Activated CD4-positive, CD25-positive, alpha-beta regulatory T cell treated with anti-CD3 and anti-CD28 coated beads, Interleukin-2, amount 50 U/mL, for 24 hours (primary cell): ENCODE data around the gene ABHD2.
"Not testable (repeated sequence)": the region's sequence is repeated elsewhere in the genome, so short reads cannot be mapped to it uniquely, and the experiment has no call there.

Source experiments
- ATAC-seq, 2 donors: fragments of 150-1000 bp; cut with Tn5 transposase; one replicate each; pipeline ENCODE4 v1.10.0; 2021; ENCODE audit warnings: mild to moderate bottlenecking in 1 of 2, moderate library complexity in 1 of 2

The ABHD2 gene

DNA sequence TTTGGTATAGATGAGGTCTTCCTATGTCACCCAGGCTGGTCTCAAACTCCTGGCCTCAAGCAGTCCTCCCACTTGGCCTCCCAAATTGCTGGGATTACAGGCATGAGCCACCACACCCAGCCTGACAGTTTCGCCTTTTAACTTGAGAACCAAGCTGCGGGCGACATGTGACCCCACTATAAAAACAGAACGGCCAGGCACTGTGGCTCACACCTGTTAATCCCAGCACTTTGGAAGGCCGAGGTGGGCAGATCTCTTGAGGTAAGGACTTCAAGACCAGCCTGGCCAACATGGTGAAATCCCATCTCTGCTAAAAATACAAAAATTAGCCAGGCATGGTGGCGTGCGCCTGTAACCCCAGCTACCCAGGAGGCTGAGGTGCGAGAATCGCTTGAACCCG, 52.9 kb downstream of the ABHD2 start:
- ATAC-seq: not testable (repeated sequence)

DNA sequence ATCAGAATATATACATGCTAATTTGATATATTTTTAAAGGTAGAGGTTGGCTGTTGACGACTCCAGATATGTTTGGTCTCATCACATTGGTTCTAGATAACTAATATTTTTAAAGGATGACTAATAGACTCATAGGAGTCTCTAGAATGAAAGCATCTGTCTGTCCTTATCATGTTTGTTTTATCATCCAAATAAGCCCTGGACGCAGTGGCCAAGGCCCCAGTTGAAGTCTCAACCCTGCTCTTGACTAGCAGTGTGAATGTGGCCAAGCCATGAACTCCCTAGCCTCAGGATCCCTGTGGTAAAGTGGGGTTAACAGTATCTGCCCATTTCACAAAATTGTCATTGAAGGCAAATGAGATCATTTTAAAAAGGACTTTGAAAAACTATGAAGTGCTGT, 53.6 kb downstream of the ABHD2 start:
- no peak for ATAC-seq

DNA sequence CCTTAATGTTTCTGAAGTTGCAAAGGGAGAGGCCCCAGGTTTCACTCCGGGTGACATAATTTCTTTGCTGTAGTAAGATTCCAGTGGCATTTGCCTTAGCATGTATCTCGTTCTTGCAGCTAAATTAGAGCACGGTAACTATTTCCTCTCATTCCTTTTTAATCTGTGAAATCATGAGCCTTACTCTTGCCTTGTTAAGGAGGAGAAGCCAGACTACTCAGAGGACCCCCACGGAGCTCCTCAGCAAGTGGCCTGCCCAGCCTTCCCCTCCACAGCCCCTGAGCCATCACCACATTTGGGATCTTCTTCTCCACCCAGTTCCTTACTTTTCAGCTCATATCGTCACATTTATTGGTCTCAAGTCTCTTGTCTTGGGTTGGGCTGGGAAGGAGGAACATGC, 54.2 kb downstream of the ABHD2 start:
- no peak for ATAC-seq

DNA sequence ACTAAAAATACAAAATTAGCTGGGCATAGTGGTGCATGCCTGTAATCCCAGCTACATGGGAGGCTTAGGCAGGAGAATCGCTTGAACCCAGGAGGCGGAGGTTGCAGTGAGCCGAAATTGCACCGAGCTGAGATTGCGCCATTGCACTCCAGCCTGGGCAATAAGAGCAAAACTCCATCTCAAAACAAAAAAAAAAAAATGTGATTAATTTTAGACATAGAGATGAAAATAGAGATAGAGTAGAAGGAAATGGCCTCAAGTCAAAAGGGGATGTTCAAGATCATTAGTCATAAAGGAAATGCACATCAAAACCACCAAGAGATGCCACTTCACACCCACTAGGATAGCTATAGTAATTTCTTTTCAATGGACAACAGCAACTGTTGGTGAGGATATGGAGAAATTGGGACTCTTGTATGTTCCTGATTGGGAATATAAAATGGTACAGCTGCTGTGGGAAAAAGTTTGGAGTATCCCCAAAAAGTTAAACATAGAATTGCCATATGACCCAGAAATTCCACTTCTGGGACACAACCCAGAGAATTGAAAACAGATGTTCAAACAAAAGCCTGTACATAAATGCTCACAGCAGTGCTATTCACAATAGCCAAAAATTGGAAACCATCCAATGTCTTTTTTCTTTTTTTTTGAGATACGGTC, 55.4 kb downstream of the ABHD2 start:
- ATAC-seq: peak; percentile 48 to 66

DNA sequence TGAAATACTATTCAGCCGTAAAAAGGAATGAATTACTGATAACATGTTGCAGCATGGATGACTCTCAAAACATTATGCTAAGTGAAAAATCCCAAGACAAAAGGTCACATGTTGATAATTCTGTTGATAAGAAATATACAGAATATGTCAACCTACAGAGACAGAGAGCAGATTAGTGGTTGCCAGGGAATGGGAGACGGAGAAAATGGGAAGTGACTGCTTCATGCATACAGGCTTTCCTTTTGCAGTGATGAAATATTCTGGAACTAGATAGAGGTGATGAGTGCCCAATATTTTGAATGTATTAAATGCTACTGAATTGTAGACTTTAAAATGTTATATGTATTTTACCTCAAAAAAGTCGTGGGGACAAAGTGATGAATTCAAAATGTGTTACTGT, 56.2 kb downstream of the ABHD2 start:
- no peak for ATAC-seq

DNA sequence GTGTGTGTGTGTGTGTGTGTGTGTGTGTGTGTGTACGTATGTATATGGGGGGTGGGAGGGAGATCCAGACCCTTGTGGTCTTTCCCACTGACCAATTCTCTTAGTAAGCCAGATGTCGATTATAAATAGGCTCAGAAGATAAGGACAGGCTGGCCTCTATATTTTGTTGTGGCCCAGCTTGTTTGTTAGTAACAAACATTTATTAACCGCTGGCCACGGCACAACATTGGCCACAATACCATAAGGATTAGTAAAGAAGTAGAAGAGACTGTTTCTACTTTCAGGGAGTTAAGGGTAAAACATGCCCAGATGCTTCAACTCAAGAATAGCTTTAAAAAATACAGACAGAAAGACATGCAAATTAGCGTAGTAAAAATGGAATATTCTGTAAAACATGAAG, 58.1 kb downstream of the ABHD2 start:
- ATAC-seq: no peak

DNA sequence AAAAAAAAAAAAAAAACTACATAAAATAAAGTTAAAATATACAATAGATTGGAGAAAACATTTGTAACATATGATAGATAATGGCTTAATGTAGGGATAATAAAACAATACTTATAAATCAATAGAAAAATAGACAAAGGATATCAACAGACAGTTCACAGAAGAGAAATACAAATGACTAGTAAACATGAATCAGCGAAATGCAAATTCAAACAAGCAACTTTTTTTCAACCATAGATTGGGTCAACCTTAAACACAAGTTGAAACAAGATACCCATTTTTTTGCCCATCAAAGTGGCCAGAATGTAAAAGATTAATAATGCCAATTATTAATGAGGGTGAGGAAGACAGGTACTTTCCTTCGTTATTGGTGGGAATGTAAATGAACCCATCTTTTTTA, 59.9 kb downstream of the ABHD2 start:
- no peak for ATAC-seq

DNA sequence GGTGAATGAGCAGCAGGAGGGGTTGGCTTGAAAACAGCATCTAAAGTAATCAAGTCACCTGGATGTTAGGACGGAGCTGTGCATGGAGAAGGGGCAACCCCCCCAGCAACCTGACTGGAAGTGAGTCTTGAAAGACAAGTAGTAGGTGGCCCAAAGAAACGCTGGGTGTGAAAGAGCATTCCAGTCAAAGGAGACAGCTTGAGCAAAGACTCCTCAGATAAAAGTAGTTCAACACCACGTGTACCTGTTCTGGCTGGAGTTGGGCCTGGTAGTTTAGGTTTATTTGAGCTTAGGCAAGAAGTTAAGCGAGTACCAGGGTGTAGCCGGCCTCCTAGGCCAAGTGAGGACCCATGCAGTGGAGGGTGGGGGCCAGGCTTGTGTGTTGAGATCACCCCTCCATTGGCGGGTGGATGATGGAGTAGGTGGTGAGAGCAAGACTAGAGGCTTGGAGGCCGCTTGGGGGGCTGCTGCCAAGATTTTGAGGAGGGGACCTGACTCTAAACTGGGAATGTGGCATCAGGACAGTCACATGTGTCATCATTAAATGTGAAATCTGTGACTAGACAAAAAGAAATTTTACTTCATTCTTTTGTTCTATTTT, 61.3 kb downstream of the ABHD2 start:
- ATAC-seq: no peak

DNA sequence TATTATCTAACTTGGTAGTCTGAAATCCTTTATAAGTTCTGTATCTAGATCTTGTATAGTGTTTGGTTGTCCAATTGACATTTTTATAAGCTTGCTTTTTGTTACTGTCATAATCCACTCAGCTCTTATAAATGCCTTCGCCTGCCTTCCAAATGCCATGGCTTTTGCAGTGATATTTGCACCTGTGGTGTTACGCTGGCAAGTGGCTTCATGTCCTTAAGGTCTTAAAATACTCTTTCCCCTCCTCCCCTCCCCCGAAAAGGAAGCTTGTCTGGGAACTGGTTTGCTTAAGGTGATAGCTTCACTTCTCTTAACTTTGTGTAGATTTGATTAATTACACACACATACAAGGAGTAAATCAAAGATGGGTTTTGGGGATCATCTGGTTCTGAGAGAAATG, 62.0 kb downstream of the ABHD2 start:
- no peak for ATAC-seq

DNA sequence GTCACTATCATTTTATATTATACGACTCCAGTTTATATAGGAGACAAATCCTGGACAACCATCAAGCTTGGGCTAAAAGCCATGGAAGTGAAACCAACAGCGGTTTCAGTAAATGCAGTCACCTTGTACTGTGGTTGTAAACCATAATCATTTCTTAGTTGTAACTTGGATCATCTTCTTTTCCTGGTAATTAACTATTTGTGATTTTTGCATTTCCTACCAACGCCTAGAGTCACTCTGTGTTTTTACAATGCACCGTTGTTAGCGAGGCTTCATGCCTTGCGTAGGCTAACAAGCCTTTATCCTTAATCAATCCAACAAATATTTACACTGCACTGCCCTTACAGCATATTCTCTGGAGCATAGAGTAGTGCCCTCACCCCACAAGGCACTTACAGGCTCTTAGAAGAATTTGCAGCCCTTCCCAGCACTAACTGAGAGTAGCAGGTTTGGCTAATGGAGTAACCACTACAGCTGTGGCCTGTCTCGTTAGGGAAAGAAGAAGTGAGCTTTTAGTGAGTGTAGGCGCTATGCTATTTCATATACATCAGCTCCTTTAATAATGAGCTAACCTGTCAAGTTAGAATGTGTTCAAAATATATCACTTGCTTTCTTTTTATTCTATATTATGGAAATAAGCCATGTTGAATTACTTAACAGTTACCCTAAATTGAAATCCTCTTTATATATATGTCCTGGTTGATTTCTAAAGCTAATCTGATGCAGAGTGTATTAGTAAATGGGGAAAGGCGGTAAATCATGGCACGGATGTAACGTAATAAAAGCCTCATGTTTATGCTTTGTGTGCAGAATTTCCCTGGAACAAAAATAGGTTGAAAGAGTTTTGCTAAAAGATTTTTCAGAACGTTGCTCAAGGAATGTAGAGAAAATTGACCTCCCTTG, 62.8 kb downstream of the ABHD2 start:
- ATAC-seq: no peak

DNA sequence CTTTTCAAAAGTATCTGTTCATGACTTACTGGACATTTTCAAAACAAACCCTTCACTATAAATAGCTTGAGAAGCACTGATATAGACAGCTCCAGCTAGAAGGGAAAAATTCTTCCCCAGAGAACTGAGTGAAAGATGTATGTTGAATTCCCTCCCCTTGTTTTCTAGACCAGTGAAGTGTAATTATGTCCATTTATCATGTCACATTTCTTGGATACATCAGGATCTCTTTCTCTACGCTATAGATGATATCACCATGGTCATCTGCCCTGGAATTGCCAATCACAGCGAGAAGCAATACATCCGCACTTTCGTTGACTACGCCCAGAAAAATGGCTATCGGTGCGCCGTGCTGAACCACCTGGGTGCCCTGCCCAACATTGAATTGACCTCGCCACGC, 66.9 kb downstream of the ABHD2 start:
- ATAC-seq: no peak

DNA sequence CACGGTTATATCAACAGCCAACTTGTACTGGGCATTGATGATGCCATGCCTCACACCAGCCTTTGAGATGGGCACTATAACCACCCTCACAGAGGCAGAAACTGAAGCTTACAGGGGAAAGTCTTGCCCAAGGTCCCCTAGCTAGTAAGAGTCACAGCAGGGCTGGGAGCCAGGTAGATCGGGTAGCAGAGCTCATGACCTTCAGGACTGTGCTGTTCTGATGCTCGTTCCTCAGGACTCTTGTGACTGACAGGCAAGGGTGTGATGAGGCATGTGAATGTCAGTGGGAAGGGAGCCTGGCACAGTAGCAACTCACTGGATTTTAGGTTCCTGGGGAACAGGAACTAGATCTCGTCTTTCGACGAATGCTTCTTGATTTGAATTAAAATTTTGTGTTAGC, 67.4 kb downstream of the ABHD2 start:
- no peak for ATAC-seq

DNA sequence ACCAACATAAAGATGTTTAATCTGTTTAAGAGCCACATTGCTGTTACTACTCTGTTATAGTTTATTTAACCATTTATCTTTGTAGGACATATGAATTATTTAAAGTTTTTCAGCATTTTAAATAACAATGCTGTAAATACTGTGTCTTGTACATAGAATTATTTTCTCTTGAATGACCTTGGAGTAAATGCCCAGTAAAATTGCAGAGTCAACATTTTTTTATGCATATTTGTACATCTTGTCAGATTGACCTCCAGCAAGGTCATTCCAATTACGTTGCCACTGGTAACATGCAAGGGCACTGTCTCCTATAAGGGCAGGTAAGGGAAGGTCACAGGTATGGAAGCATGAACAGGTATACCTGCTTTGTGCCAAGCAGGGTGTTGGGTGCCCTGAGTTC, 68.8 kb downstream of the ABHD2 start:
- ATAC-seq: no peak

DNA sequence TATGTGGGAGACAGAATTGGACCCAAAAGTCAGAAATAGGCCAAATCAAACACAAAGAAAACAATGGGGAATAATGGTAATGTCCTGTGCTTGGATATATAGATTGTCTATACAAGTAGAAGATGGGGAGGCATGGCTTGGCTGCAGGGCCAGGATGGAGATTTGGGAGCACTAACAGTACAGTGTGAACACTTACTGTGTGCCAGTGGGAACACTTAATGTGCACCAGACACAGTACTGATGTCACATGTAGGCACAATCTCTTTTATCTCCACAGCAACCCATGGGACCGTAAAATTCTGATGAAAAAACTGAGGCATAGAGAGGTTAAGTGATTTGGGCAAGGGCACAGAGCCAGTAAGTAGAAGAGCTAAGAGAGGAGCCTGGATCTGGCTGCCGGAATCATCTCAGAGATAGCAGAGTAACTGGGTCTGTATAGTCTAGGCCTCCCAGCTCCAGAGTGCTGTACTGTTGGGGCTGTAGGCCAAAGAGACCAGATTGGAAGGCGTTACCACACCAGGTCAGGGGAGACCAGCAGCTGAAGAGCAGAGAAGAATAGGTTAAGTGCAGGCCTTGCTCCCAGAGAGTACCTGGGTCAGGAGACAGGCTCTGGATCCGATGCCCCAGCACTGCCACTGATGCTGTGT, 69.8 kb downstream of the ABHD2 start:
- no peak for ATAC-seq

DNA sequence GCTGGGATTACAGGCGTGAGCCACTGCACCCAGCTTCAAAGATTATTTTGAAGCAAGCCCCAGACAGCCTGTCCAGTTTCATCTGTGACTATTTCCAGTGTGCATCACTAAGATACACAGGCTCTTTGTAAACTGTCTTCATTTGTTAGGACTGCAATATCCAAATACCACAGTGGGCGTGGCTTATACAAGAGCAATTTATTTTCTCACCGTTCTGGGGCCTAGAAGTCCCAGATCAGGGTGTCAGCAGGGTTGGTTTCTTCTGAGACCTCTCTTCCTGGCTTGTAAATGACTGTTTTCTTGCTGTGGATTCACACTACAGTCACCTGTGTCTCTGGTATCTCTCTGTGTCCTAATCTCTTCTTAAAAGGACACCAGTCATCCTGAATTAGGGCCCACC, 73.4 kb downstream of the ABHD2 start:
- no peak for ATAC-seq

DNA sequence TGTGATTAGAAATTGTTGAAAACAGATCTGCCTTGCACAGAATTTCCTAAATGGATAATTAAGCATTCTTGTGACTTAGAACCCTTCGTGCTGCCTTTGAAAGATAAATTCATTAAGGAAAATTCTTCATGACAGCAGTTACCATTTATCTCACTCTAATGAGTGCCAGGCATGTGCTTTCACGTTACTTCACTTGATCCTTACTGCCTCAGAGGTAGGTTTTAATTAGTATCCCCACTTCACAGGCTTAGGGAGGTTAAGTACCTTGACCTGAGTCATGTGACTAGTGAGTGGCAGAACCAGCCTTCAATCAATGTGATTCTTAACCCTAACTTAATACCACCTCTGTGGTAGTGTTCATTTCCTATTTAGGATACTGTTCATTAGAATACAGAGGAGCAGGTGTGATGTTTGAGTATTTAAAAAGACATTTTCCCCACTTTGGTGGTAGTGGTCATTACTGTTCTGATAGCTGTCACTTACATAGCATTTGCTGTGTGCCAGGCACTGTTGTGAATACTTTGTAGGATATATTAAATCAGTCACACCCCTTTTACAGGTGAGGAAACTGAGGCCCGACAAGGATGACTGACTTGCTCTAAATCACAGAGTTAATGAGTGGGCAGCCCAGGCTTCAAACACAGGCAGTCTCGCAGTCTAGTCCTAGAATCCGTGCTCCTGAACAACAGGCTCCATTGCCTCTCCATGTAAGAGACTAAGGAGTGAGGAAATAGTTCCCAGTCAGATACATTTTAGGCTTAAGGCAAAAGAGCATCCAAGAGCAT, 75.2 kb downstream of the ABHD2 start:
- ATAC-seq: no peak

DNA sequence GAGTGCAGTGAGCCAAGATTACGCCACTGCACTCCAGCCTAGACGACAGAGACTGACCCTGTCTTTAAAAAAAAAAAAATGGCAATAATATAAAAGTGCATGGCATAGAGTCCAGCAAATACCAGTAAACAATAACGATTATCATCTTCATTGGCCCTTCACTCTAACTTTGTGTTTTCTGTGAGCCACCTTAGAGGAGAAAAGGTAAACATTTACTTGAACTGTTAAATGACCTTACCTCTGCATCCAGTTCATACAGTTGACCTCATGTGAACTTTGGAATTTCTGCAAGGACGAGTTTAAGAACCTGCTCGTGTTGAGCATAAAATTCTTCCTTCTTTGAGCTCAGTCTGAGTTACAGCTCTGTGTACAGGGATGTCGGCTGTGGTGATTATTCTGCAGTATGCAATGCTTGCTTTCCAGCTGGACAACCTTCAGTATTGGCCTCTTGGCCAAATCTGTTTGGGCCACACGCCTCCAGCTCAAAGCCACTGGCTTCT, 76.5 kb downstream of the ABHD2 start:
- ATAC-seq: no peak

DNA sequence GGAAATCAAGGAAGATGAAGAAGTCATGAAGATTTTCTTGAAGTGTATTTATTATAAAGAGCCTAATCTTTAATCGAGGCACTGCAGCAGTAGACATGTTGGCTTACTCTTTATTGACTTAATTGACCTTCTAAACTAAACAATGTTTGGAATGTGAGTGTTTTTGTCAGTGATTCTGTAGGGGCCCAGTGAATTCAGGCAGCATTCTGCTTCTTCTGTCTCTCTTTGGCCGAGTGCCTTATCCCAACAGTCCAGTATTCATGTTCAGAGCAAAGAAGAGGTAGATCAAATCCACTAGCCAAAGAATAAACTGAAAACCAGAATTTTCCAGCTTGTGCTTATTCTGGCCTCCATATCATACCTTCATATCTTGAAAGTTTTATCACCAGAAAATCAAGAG, 77.4 kb downstream of the ABHD2 start:
- ATAC-seq: no peak

DNA sequence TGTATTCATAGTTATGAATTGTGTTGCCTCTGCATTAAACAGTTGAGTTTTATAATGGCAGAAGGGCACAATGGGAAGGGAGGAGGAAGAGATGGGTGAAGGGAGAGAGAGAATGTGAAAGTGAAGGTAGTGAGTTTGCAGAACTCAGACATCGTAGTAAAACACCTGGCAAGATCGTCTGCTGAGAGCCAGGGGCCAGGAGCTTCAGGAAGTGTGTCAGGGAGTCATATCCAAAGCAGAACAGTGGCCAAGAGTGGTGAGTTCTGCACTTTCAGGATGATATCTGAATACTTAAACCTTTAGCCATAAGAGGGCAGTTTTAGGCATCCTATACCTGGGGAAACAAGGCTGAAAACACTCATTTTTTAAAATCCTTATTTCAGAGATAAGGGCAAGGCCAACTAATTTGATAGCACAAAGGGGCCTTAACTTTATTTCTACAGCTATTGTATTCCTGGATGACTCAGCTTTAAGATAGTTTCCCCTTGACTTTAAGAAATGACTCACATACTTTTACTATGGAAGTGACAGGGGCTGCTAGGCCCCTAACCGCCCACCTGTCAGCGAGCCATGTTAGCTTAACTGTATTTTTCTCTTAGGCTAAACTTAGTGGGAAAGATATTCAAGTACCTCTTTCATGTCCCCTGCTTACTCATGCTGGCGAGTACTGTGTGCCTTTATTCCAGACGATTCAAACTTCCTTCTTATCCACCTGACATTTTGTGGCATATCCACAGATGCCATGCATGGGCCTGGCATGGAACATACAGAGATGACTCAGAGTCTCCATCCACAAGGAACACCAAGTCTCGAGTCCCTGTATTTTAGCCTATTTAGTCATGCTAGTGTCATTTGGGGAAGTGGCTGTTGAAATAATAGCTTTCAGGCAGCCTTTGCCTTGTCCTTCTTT, 79.3 kb downstream of the ABHD2 start:
- peak; percentile 88 to 90 for ATAC-seq

DNA sequence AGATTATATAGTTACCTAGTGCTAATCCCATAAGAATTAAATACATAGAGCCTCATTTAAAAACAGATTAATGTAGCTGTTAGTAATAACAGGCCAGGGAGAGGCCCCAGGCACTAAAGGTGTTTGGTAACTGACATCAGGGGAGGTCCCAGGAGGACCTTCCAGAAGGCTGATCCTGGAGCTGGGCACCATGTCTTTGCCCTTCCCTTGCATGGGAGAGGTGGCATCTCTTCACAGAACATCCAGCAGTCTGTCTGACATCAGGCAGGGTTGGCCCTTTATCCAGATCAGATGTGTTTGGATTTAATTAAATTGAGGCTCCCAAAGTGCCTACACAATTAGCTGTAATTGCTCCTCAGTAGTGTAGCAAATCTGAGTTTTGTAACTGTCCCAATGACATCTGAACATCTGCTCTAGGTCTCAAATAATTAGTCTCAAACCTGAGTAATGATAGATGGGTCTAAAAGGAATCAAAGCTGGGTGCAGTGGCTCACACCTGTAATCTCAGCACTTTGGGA, 80.1 kb downstream of the ABHD2 start:
- no peak for ATAC-seq

DNA sequence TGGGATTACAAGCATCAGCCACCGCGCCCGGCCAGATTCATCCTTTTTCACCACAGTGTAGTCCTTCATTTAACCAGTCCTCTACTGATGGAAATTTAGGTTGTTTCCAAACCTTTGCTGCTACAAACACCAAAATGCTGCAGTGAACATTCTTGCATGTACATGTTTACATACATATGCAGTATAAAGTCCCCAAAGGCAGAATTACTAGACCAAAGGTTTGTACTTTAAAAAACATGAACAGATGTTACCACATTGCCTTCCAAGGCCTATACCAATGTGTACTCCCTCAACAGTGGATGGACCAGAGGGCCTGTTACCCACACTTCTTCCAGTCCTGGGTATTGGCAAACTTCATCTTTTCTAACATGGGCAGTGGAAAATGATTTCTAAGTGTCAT, 82.1 kb downstream of the ABHD2 start:
- no peak for ATAC-seq
